HG02840 (cell line): ENCODE results near the gene GALNT16.
"Not testable (repeated sequence)": the region's sequence is repeated elsewhere in the genome, so short reads cannot be mapped to it uniquely, and the experiment has no call there.

Source experiments
- ATAC-seq: cut with Tn5 transposase; IDR thresholded peaks from one replicate; pipeline ENCODE4 v1.9.1; 2021; ENCODE audit warnings: mild to moderate bottlenecking, moderate library complexity, moderate number of reproducible peaks; ENCODE audit not compliant: unreplicated experiment, low FRiP score

The GALNT16 gene

DNA sequence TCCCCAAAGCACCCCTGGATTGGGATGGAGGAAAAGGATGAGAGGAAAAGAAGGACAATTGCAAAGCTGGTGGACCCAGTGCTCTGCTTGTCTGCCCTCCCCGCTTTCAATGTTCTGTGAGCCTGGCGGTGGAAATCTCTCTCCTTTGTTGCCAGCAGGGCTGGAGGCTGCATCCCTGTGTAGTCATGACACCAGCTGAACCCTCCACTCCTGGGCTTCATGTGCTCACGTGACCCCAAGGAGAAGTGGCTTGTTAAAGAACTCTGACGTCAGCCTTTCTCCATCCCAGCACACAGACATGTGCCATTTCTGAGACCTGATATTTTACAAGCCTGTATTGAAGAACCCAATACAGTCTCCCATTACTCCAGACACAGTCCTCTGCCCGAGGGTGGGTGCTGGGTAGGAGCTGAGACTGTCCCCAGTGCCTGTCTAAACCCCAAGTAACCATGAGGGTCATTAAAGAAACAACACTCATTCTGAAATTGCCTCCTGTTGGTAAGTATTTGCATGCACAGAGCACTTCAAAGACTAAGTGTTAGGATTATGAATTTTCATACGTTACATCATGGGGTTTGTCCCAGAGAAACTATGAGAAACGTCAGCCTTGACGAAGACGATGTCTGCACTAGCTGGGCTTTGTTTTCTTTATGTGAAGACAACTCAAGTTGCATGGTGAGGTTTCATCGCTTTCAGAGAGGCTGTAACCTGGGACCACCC, 21.7 kb downstream of the GALNT16 start:
- ATAC-seq = no peak

DNA sequence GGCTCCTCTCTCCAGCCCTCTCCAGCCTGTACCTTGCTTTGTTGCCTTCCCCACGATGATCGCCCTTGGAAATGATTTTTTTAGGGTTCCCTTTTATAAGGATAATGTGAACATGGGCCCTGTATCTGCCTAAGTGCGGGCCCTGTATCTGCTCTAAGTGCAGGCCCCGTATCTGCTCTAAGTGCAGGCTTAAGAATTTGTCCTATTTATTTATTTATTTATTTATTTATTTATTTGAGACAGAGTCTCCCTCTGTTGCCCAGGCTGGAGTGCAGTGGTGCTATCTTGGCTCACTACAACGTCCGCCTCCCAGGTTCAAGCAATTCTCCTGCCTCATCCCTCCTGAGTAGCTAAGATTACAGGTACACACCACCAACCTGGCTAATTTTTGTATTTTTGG, 22.5 kb downstream of the GALNT16 start:
- ATAC-seq = no peak

DNA sequence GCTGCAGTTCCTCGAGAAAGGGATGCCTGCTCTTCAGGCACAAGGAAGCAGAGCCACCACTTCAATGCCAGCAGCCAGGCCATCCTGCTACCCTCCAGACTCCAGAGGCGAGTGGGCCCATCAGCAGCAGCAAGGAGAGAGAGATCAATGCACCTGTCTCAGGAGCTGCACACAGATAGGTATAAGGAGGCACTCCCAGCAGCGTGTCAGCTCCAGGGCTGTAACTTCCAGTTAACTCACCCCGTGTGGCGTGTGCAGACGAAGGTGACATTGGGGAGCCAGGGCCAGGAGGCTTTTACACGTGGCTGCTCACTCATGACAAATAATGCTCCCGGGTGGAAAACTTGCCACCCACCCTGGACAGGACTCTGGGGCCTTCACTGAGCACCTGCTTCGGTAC, 24.2 kb downstream of the GALNT16 start:
- ATAC-seq = no peak

DNA sequence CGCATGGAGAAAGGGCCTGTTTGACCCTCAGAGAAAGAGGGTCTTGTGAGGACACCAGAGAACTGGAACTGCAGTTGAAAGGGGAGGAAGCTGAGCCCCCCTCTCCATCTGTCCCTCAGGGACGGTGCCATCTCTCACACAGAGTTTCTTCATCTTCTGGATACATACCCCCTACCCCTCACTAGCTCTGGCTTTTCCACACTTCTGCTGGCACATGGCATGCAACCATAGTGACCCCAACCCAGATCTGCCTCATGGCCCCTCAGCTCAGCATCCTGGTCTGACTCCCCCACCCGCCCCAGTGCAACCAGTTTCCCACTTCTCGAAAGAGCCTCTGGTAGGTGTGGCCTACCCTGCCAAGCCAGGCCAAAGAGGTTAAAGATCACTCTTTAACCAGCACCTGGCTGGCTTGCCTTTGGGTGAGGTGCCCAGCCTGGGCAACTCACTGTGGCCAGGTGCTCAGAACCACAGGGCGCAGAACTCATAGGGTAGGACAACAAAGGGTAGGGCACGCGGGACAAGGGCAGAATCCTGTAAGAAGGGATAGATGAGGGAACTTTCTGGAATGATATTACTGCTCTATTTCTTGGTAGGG, 25.8 kb downstream of the GALNT16 start:
- no peak for ATAC-seq

DNA sequence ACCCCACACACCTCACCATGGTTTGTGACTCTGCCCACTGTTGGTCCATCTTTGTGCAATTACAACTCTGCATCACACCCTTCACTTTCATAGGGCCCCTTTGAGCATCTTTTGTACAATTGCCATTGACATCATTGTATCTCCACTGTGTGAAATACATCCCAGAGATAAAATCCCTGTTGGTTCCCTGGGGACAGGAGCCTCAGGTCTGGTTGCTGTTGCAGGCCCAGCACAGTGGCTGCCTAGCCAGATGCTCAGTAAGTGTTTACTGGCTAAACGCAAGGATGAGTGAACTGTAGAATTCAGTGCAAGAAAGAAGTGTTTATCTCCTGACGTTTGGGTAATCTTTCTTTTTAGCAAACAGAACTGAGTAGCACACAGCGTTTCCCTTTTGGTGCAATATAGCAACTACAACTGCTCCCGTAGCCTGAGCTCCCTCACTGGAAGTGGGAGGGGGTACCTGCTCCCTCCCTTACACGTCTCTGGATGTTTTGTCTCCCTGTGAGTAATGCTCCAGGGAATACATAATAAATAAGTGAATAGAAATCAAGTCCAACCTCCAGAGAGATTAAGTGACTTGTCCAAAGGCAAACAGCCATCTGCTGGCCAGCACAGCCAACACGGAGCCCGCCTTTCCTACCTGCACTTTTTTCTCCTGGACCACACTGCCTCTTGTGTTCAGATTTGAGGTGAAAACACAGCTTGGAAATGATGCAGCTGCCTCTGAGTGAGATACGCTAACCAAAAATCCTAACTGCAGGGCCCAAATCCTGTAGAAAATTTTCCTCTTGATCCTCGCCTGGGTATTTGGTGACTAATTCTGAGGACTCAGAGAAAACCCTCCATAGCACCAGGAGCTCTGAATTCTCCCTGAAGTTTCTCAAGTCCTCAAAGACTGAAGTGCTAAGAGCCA, 27.4 kb downstream of the GALNT16 start:
- no peak for ATAC-seq

DNA sequence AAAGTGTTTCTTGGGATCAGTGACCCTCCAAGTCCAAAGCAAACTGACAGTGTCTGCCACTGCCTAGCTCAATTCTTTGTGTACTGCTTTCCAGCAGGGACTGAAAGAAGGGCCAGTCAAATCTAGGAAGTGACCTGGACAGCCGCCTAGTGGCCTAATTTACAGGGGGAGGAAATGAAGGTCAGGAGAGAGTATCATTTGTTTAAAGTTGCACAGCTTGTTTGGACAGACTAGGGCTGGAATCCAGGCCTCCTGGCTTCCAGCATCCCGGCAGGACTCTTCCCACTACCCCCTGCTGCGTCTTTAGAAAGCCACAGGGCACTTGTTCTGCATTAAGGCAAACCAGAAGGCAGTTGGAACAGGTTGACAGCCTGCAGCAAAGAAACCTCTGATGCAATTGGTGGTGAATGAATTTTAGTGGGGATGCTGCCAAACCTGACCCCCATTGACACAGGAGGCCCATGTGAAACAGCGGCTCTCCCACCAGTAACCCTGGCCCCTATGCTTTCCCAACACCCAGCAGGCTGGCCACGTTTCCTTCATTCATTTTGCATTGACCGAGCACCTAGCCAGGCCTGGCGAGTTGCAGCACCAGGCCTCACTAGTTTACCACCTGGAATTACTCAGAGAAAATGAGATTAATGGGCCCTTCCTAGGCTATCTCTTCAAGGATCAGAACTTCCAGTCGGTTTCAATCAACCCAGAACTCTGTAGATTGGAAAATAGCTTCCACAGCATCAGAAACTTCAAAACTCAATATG, 28.2 kb downstream of the GALNT16 start:
- ATAC-seq = no peak

DNA sequence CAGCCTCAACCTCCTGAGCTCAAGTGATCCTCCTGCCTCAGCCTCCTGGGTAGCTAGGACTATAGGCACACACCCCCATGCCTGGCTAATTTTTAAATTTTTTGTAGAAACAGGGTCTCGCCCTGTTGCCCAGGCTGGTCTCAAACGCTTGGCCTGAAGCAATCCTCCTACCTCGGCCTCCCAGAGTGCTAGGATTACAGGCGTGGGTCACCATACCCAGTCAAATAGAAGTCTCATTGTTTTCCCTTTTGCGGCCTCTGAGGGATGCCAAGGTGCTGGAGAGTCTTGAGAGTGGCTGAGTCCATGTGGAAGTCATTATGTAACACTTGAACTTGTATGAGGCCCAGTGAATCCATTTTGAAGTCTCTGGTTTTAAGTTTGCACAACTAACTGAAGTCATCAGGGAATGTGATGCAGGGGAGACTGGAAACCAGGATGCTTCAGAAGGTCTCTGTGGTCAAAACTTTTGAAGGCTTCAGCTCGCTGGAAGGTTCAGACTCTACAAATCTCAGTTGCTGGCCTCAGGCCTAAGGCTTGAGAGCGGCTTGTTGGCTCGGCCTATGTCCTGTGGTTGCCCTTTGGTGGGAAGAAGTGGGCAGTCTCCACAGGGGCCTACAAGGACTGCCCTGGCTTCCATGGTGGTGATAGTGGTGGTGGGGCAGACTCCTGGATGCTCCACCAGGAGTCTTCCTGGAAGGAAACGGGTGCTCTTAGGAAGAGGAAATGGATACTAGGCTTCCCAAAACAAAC, 29.2 kb downstream of the GALNT16 start:
- ATAC-seq = no peak

DNA sequence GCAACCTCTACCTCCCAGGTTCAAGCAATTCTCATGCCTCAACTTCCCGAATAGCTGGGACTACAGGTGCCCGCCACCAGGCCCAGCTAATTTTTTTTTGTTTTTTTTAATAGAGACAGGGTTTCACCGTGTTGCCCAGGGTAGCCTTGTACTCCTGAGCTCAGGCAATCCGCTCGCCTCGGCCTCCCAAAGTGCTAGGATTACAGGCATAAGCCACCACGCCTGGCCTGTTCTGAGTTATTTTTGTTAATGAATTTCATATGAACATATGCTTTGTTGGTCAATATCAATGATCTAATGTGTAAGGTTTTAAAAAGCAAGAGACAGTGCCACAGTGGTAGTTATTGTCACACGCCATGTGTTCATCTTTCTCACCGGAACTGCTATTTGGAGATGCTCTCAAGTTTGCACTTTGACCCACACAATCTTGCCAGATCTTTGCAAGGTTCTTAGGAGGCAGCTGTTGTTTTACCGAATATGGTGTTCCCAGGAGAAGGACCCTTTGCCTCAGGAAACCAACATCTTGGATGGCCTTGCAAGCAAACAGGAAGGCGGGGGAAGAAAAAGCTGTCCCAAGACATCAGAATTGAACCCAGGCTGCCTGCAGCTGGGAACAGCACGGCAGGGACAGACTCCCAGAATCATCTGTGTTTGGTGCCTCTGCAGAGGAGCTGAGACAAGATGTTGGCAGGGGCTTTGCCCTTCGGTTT, 30.0 kb downstream of the GALNT16 start:
- ATAC-seq = no peak

DNA sequence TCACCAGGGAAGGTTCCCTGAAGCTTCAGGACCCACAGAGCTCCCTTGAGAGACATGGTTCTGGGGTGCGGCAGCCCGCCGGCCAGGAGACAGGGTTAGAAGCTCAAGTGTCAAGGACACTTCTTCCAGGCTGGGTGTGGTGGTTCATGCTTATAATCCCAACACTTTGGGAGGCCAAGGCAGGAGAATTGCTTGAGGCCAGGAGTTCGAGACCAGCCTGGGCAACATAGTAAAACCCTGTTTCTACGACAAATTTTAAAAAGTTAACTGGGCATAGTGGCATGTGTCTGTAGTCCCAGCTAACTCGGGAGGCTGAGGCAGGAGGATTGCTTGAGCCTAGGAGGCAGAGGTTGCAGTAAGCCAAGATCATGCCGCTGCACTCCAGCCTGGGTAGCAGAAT, 30.9 kb downstream of the GALNT16 start:
- ATAC-seq = not testable (repeated sequence)

DNA sequence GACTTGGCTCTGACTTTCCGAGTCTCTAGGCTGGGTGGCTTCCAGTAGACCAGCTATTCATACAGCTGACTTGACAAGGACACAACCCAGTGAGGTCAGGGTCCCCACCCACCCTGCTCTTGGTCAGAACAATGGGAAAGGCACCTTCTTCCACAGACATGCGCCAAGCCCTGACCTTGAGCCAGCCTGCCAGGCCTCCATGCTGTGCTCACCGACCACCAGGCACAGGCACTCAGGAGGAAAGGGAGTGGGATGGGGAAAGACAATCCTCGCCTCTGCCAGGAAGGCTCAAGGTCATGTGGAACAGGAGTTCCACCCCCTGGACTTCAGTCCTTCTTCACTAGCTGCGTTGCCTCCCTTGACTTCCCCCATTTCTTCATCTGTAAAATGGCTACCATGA, 31.4 kb downstream of the GALNT16 start:
- ATAC-seq = no peak

DNA sequence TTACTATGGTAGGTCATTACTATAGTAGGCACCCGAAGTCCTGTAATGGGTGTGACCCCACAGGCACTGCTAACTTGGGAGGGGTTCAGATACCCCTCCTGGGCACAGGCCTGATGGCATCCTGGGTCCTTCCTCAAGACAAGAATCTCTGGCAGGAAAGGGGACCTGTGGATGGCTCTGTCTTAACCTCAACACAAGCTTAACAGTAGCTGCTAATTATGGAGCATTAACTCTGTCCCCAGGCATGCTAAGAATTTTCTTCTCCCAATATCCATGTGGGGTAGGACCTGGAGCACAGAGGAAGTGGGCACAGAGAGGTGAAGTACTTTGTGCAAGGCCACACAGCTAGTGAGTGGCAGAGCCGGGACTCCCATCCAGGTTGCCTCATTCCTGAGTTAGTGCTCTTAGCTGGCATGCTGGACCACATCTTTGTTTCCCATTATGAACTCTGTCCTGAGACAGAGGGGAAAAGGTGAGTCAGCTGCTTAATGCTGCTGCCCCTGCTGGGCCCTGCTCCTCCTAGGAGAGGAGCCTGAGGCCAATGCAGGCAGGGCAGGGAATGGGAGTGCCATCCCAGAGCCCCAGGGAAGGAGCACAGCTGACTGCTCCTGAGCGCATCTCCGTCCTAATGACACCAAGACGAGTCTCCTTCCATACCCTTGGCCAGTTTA, 32.1 kb downstream of the GALNT16 start:
- ATAC-seq = no peak

DNA sequence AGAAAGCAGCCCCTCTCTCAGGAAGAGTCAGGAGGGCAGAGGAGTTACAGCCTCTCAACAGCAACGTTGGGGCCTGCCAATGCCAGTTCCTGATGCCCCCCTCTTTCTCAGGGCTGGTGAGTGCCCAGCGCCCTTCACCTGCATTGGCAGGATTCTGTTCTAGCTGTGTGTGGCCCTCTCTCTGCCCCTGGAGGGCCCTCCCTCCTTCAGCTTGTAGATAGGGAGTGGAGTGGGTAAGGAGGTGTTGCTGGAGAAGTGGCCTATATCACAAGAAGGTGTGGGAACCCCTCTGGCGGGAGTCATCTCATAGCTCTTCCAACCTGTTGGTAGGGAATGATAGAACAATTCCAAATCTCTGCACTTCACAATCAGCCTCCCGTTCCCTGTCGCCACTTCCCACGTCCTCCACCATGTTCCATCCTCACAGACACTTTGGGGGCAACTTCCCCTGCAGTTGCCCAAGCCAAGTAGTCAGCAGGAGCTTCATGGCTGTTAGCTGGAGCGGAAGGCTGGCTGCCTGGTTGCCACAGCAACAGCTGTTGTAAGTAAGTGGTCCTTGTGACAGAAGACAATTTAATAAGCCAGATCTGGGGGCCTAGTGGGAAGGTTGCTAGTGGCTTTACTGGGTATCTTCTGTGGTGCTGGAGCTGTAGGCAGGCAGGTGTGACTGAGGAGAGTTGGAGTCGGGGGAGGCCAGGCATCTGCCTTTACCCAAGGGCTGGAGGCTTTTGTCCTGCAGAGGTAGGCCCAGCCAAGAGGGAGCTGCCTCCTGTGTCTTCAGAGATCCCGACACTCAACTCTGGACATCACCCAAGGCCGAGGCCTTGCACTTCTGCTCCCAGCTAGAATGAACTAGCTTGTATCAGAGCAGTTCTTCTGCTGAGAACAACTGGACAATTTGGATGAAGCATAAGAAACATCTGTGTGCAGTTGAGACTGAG, 38.4 kb downstream of the GALNT16 start:
- ATAC-seq = no peak

DNA sequence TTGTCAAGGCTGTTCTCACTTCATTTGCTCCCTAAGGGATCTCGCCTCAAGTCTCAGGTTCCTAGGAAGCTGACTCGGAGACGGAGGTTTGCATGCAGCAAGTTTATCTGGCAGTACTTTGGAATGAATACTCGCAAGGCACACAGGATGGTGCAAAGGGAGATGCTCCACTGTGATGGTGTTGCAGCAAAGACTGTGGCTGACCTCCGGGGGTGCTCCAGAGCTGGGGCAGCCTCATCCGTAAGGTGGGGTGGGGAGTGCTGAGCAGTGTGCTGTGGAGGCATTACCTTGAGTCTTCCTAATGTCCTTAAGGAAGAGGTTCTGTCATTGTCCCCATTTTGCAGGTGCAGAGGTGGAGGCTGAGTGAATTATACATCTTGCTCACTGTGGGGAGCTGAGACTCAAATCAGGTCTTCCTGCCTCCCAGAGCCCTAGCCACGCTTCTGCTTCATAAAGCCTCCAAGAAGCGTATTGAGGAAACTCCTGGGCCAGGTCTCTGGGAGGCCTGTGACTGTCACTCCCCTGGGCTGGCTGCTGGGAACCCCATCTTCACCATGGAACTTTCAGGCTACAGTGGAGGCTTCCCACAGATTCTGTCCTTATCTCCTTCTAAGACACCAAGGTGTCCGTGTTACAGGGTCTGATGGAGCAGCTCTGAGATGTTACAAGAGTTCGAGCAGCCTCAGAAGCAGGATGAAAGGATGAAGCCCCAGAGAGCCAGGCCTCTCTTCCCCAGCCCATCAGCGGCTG, 39.5 kb downstream of the GALNT16 start:
- no peak for ATAC-seq

DNA sequence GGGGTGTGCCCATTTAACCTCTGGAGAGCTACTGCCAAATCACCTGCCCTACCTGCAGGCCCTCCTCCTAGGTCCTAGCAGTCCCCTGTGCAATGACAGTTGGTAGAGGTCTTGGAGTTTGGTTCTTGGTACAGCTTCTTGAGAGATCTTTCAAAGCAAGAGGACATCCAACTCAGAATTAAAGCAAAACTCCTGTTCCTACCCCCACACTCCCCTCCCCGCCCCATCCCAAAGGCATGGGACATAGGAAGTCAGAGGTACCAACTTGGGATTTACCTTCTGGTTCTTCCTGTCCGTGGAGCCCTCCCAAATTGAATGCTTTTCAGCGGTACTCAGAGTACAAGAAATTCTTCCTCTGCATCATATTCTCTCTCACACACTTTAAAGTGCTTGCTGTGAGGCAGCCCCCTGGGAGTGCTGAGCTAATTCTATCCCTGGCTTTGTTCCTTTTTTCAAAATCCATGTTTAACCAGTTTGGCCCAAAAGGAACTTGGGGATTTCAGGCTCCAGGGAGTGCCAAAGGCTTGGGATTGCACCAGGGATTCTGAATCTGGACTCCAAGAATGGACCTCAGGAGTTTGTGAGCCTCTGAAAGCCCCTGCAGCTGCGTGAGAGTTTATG, 40.8 kb downstream of the GALNT16 start:
- ATAC-seq = no peak

DNA sequence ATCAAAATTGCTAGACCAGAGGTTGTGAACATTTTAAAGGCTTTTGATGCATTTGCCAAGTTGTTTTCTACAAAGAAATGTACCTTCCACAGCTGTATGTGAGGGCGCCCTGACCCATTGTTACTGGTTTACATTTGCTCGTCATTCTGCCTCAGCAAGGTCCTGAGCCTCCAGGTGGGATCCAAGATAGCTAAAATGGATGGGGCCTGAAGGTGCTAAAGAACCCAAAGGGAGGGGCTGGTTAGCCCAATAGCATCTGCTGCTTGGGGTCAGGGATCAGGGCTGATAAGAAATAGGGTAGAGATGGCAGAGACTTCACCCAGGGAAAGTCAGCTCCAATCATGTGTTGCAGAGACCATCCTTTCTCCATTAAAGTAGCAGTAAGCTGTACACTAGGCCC, 43.1 kb downstream of the GALNT16 start:
- no peak for ATAC-seq

DNA sequence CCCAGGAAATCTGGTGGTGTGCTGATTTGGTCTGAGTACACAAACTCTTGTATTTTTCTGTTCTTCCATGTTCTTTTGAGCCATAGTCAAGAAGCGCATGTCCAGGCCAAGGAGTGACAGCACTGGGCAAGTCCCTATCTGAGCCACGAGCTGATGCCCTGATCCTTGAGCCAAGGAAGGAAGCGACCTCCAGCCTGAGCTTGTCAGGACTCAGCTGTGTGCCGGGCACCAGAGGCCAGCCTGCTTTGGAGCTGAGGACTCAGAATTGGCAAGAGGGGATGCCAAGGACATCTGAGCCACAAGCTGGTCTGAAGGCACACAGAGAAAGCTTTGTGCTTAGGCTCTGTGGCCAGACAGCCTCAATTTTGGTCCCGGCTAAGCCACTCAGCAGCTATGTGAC, 52.6 kb downstream of the GALNT16 start:
- no peak for ATAC-seq

DNA sequence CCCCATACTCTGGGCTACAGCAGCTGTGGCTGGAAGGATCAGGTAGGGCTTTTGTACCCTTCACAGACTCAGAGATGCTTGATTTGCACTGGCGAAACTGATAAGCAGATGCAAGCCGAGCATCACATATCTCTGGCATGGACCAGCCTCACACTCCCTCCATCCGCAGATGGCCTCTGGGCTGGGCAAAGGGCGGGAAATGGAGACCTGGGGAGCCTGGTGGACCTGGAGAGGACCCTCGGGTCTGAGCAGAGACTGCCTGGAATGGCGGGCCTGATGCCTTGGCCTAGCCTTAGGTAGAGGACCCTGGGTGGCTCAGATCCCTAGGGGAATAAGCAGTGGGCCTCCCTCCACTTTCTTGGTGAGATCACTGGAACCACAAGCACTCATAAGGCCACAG, 53.2 kb downstream of the GALNT16 start:
- ATAC-seq = no peak
